Upper lobe of left lung (tissue), 6 donors: ENCODE results near the gene GPR3. TPM values are rescaled to one million over a fixed set of nuclear protein-coding genes. Genes with fewer than 3 reads are reported as not detected.

Source experiments
- ATAC-seq, 2 donors: fragments of 200-7000 bp; cut with Tn5 transposase; one replicate each; pipeline ENCODE4 v1.9.1; 2022; ENCODE audit warnings: mild to moderate bottlenecking in 2 of 2, moderate library complexity in 2 of 2; ENCODE audit not compliant: low FRiP score in 2 of 2
- DNase-seq, 2 donors: peaks; one replicate each; pipeline ENCODE4 v3.0.0-alpha.2; 2019 to 2020
- H3K27ac ChIP-seq, 4 donors: fragments of 200-600 bp; sonication (generic); one replicate each; pipeline ENCODE4 v1.5.1; 2016 to 2019
- H3K27me3 ChIP-seq, 4 donors: fragments of 200-600 bp; sonication (generic); one replicate each; pipeline ENCODE4 v1.5.1; 2017 to 2019
- H3K36me3 ChIP-seq, 4 donors: fragments of 200-600 bp; sonication (generic); one replicate each; pipeline ENCODE4 v1.5.1; 2016 to 2019
- H3K4me1 ChIP-seq, 4 donors: fragments of 200-600 bp; sonication (generic); one replicate each; pipeline ENCODE4 v1.5.1; 2018 to 2019
- H3K4me3 ChIP-seq, 4 donors: fragments of 200-600 bp; sonication (generic); one replicate each; pipeline ENCODE4 v1.5.1; 2017 to 2019; ENCODE audit warnings: mild to moderate bottlenecking in 2 of 4, moderate library complexity in 1 of 4
- H3K9me3 ChIP-seq, 4 donors: fragments of 200-600 bp; sonication (generic); one replicate each; pipeline ENCODE4 v1.5.1; 2018 to 2019
- EP300 ChIP-seq, 4 donors: sonication (generic); formaldehyde crosslinking; IDR thresholded peaks; one replicate each; pipeline ENCODE4 v1.5.1; 2017; ENCODE audit warnings: antibody characterized with exemption in 4 of 4, control low read depth in 2 of 4
- POLR2A ChIP-seq, 4 donors: fragments of 450-650 bp; IDR thresholded peaks; one replicate each; pipeline ENCODE4 v1.5.1; 2016 to 2017; ENCODE audit warnings: antibody characterized with exemption in 4 of 4, mild to moderate bottlenecking in 2 of 4
- POLR2AphosphoS5 ChIP-seq, 2 donors: sonication (generic); formaldehyde crosslinking; IDR thresholded peaks; one replicate each; pipeline ENCODE4 v1.5.1; 2017; ENCODE audit warnings: antibody characterized with exemption in 2 of 2
- WGBS, 2 donors: methylation state at CpG; one replicate each; pipeline ENCODE4 v1.1.5; 2017 to 2018; 5-methylcytosine and 5-hydroxymethylcytosine counted together
- total RNA-seq, 6 donors: library from RNA; depleted of rRNA in 4 of 6; stranded (reverse); fragments of >200 nt in 4 of 6; gene quantifications; one replicate each; pipeline versions ENCODE4 v1.1.0 to v1.2.1, GENCODE V29; 2016 to 2021
- TF ChIP-seq, protein P1 (sequence below), 6 experiments: fragments of 450-650 bp in 4 of 6; fragments of 200-600 bp in 2 of 6; sonication (generic) in 2 of 6; IDR thresholded peaks; one replicate each; pipeline ENCODE4 v1.5.1; 2016 to 2019; ENCODE audit warnings: antibody characterized with exemption in 6 of 6
- donor health status: DM: no; HTN: no; CAD: no; lungs with moderate emphysema.
- donor health status: DM: no; HTN: yes; CAD: no; lungs with severe emphysema.

The GPR3 gene
- total RNA-seq, 6 donors from 2014 or later, result 0.39 to 1.6 (median 0.76) TPM; not detected in 1

DNA sequence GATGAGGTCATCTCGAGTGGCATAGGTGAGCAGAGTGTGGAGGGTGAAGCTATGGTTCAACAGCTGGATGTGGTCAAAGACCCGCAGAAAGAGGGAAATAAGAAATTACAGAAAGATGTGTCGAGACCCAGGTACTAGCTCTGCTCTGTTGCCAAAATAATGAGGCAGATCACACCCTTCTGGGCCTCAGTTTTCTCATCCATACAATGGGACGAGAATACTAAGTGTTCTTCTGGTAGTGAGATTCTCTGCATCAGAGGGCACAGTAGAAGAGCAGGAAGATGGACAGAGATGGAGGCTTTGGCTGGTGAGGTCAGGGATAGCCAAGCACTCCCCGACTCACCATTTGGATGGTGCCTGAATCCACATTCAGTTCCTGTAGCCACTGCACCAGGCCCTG lies 36.7 kb upstream of the GPR3 start:
- Histone ChIP-seq H3K27me3 (no peaks in the 10 kb centered on the region), H3K36me3 (peaks cover 25 to 88% (median 77%) of the 10 kb centered on the region in 4 donors), H3K4me3 (no peak overlapping the region), H3K9me3 (no peaks in the 10 kb centered on the region), H3K27ac (no peak overlapping the region), H3K4me1 (peaks cover 12 to 27% (median 23%) of the 10 kb centered on the region in 4 donors)
- no peak for DNase-seq
- no peak for TF ChIP-seq EP300 (IDR thresholded peaks at IDR 0.05)
- TF ChIP-seq, protein P1, sequence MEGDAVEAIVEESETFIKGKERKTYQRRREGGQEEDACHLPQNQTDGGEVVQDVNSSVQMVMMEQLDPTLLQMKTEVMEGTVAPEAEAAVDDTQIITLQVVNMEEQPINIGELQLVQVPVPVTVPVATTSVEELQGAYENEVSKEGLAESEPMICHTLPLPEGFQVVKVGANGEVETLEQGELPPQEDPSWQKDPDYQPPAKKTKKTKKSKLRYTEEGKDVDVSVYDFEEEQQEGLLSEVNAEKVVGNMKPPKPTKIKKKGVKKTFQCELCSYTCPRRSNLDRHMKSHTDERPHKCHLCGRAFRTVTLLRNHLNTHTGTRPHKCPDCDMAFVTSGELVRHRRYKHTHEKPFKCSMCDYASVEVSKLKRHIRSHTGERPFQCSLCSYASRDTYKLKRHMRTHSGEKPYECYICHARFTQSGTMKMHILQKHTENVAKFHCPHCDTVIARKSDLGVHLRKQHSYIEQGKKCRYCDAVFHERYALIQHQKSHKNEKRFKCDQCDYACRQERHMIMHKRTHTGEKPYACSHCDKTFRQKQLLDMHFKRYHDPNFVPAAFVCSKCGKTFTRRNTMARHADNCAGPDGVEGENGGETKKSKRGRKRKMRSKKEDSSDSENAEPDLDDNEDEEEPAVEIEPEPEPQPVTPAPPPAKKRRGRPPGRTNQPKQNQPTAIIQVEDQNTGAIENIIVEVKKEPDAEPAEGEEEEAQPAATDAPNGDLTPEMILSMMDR (IDR thresholded peaks at IDR 0.05), result no peak
- ATAC-seq, result no peak
- 90 to 94% methylated on average over 5 of the region's 5 CpGs for WGBS, 2 donors

DNA sequence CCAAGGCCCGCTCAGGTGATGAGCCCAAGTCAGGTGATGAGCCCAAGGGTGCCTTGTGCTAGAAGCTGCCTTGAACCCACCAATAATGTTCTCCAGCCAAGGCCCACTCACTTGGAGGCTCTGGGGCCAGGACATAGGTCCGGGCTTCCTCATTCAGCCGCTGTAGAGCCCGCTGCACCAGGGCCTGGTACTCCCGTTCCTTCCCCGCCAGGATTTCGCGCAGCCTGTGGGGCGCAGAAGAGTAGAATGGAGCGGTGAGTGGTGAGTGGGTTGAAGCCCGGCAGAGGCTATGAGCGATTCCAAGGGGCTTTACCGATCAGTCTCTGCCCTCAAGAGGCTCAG lies 36.2 kb upstream of the GPR3 start:
- ATAC-seq (no peak), DNase-seq (no peak)
- Histone ChIP-seq H3K27me3 (no peaks in the 10 kb centered on the region), H3K9me3 (no peaks in the 10 kb centered on the region), H3K36me3 (peaks cover 30 to 88% (median 82%) of the 10 kb centered on the region in 4 donors), H3K4me1 (peaks cover 9 to 25% (median 21%) of the 10 kb centered on the region in 4 donors), H3K4me3 (no peak overlapping the region), H3K27ac (peak overlapping the region in 2 of 4 donors; percentile 10 to 45)
- WGBS, 2 donors, result 90 to 92% methylated on average over 12 to 13 of the region's 13 CpGs
- TF ChIP-seq, protein P1 (IDR thresholded peaks at IDR 0.05), result no peak
- TF ChIP-seq POLR2AphosphoS5 (IDR thresholded peaks at IDR 0.05), result no peak
- no peak for TF ChIP-seq POLR2A (IDR thresholded peaks at IDR 0.05)
- no peak for TF ChIP-seq EP300 (IDR thresholded peaks at IDR 0.05)

DNA sequence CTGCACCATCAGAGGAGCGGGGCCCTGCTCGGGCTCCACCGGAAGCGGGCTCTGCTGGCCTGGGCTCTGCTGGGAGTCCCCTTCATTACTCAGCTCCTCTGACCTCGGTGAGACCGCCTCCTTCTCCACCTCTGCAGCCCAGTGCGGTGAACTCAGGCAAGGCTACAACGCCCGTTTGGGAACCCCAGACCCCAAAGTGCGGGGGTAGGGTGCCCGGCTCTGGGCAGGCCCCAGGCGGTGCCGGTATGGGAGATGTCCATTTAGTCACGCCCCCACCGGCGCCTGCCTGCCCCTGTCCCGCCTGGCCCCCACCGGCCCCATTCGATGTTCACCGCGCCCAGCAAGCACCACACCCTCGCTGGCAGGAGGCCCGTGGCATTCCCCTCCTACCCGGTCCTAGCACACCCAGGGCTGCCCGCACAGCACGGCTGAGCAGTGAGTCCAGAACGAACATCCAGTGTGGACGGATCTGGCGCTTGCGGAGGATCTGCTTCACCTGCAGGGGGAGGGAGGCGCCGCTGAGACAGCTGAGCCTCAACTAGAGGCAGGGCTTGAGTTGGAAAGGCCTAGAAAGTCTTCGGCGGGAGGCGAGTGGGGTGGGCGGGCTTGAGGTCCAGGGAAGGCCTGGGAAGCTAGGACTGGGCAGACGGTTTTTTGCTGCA lies 35.7 kb upstream of the GPR3 start:
- Histone ChIP-seq H3K27ac (peak overlapping the region; percentile 10 to 45 (median 40)), H3K9me3 (no peaks in the 10 kb centered on the region), H3K4me3 (peak overlapping the region in 1 of 4 donors; percentile 34), H3K36me3 (peaks cover 30 to 89% (median 87%) of the 10 kb centered on the region in 4 donors), H3K4me1 (peaks cover 5 to 22% (median 19%) of the 10 kb centered on the region in 4 donors), H3K27me3 (no peaks in the 10 kb centered on the region)
- DNase-seq (peak in 1 of 2 donors; percentile 85), ATAC-seq (no peak)
- WGBS, 2 donors, result 83 to 91% methylated on average over 13 to 28 of the region's 37 CpGs
- TF ChIP-seq EP300 (IDR thresholded peaks at IDR 0.05) (no peak), POLR2AphosphoS5 (IDR thresholded peaks at IDR 0.05) (no peak), POLR2A (IDR thresholded peaks at IDR 0.05) (no peak)
- TF ChIP-seq, protein P1 (IDR thresholded peaks at IDR 0.05), result no peak

GRCh38 chr1:27357281-27358037 lies 35.0 kb upstream of the GPR3 start:
- peak; percentile 83 to 90 for DNase-seq
- H3K36me3 ChIP-seq, result peaks cover 31 to 96% (median 93%) of the 10 kb centered on the region in 4 donors
- ATAC-seq, result peak; percentile 78 to 86
- no peaks in the 10 kb centered on the region for H3K9me3 ChIP-seq
- peak overlapping the region in 3 of 4 donors; percentile 13 to 34 (median 31) for H3K4me3 ChIP-seq
- H3K27ac ChIP-seq, result peak overlapping the region; percentile 10 to 45 (median 40)
- no peaks in the 10 kb centered on the region for H3K27me3 ChIP-seq
- TF ChIP-seq, protein P1 (IDR thresholded peaks at IDR 0.05), result peak; percentile 96 to 98 (median 97)
- TF ChIP-seq POLR2AphosphoS5 (IDR thresholded peaks at IDR 0.05), result peak in 1 of 2 donors; percentile 45
- TF ChIP-seq POLR2A (IDR thresholded peaks at IDR 0.05), result no peak
- TF ChIP-seq EP300 (IDR thresholded peaks at IDR 0.05), result no peak
- WGBS, 2 donors, result 47 to 54% methylated on average over 16 to 37 of the region's 40 CpGs
- peaks cover 5 to 22% (median 19%) of the 10 kb centered on the region in 4 donors for H3K4me1 ChIP-seq
